ENCODE data around the gene STK10.

Gene STK10

DNA sequence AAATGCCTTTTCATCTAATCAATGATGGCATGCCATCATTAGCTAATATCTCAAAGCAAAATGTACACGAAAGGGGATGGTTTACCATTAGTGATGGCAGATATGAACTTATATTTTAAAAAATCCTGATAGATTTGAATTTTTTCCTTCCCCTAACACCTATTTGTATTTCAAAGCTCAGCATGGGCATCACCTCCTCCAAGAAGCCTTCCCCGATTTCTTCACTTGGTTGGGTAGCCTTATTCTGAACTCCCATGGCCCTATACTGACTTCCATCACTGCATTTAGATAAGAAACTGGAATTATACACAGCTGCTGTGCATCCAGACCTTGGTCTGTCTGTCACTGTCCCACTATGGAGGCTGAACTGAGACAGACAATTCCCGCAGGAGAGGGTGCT, 132.0 kb downstream of the STK10 start:
- Histone ChIP-seq H3K4me1 (ENCODE audit: control insufficient read depth, low read length) (no peaks in the 10 kb centered on the region), H3K9me2 (replicated peaks; ENCODE audit: control insufficient read depth, low read length) (no peaks in the 10 kb centered on the region), H3F3A (ENCODE audit: control insufficient read depth, insufficient read depth) (no peaks in the 10 kb centered on the region), H4K20me1 (ENCODE audit: control insufficient read depth, insufficient read depth, low read depth, low read length) (no peaks in the 10 kb centered on the region), H3K9me3 (ENCODE audit: control insufficient read depth, insufficient read depth, low read length) (no peaks in the 10 kb centered on the region), H3K4me2 (ENCODE audit: low read length) (no peak overlapping the region), H3K79me2 (ENCODE audit: control insufficient read depth, low read length) (no peaks in the 10 kb centered on the region), H3K4me3 (ENCODE audit: low read length) (no peak overlapping the region), H3K27ac (ENCODE audit: low read depth, low read length) (no peak overlapping the region), H3K36me3 (ENCODE audit: control insufficient read depth, low read length) (peaks cover 23% of the 10 kb centered on the region), H3K27me3 (ENCODE audit: control insufficient read depth, low read length) (no peaks in the 10 kb centered on the region)
- TF ChIP-seq CTCF (IDR thresholded peaks at IDR 0.05; ENCODE audit: low read depth, low read length, poor library complexity, severe bottlenecking): no peak
- TF ChIP-seq EZH2phosphoT487 (IDR thresholded peaks at IDR 0.05; ENCODE audit: borderline replicate concordance, low read length): no peak

DNA sequence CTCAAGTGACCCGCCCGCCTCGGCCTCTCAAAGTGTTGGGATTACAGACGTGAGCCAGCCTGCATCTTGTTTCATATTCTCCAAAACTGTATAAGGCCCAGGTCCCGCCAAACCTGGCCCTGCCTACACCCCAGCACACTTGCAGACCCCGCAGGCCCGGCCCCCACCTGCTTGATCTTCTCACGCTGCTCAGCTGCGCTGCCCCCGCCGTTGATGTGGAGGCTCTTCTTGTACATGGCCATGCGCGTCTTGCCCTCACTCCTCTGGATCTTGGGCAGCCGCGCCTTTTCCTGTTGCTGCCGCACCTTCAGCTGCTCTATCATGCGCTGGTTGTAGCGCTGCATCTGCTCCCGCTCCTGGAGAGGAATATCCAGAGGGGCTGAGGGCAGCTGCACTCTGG, 132.6 kb downstream of the STK10 start:
- no peaks in the 10 kb centered on the region for H3K4me1 ChIP-seq (ENCODE audit: control insufficient read depth, low read length)
- peaks cover 18% of the 10 kb centered on the region for H3K36me3 ChIP-seq (ENCODE audit: control insufficient read depth, low read length)
- H3K9me3 ChIP-seq (ENCODE audit: control insufficient read depth, insufficient read depth, low read length): no peaks in the 10 kb centered on the region
- H4K20me1 ChIP-seq (ENCODE audit: control insufficient read depth, insufficient read depth, low read depth, low read length): no peaks in the 10 kb centered on the region
- no peaks in the 10 kb centered on the region for H3K9me2 ChIP-seq (replicated peaks; ENCODE audit: control insufficient read depth, low read length)
- H3K4me3 ChIP-seq (ENCODE audit: low read length): no peak overlapping the region
- H3K4me2 ChIP-seq (ENCODE audit: low read length): no peak overlapping the region
- H3K27me3 ChIP-seq (ENCODE audit: control insufficient read depth, low read length): no peaks in the 10 kb centered on the region
- H3K79me2 ChIP-seq (ENCODE audit: control insufficient read depth, low read length): no peaks in the 10 kb centered on the region
- H3F3A ChIP-seq (ENCODE audit: control insufficient read depth, insufficient read depth): no peaks in the 10 kb centered on the region
- H3K27ac ChIP-seq (ENCODE audit: low read depth, low read length): no peak overlapping the region
- TF ChIP-seq EZH2phosphoT487 (IDR thresholded peaks at IDR 0.05; ENCODE audit: borderline replicate concordance, low read length) (no peak), CTCF (IDR thresholded peaks at IDR 0.05; ENCODE audit: low read depth, low read length, poor library complexity, severe bottlenecking) (no peak)

DNA sequence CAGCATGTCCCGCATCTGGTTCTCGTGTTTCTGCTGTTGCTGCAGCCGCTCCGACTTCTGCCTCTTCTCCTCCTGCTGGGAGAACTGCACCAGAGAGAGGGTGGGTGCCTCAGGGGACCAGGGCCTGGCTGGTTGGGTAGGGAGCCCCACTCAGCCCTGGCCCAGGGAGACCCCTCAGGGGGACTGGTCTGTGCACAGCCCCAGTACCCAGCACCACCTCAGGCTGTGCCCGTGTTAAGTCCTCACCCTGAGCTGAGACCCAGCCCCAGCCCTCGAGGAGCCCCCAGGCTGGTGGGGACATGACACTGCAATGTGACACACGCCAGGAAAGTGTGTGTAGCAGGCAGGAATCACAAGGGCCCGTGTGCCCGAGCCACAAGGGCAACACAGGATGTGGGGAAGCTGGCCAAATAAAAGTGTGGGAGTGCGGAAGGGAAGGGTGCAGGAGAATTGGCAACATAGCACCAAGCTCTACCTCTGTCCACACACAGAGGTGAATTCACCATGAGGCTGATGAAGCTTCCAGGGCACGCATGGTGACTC, 133.3 kb downstream of the STK10 start:
- H3K27ac ChIP-seq (ENCODE audit: low read depth, low read length): no peak overlapping the region
- no peak overlapping the region for H3K4me2 ChIP-seq (ENCODE audit: low read length)
- no peaks in the 10 kb centered on the region for H3K9me2 ChIP-seq (replicated peaks; ENCODE audit: control insufficient read depth, low read length)
- no peaks in the 10 kb centered on the region for H3K9me3 ChIP-seq (ENCODE audit: control insufficient read depth, insufficient read depth, low read length)
- no peak overlapping the region for H3K4me3 ChIP-seq (ENCODE audit: low read length)
- H3F3A ChIP-seq (ENCODE audit: control insufficient read depth, insufficient read depth): no peaks in the 10 kb centered on the region
- no peak for TF ChIP-seq CTCF (IDR thresholded peaks at IDR 0.05; ENCODE audit: low read depth, low read length, poor library complexity, severe bottlenecking)
- no peak for TF ChIP-seq EZH2phosphoT487 (IDR thresholded peaks at IDR 0.05; ENCODE audit: borderline replicate concordance, low read length)
- H3K4me1 ChIP-seq (ENCODE audit: control insufficient read depth, low read length): no peaks in the 10 kb centered on the region
- no peaks in the 10 kb centered on the region for H4K20me1 ChIP-seq (ENCODE audit: control insufficient read depth, insufficient read depth, low read depth, low read length)
- peaks cover 18% of the 10 kb centered on the region for H3K36me3 ChIP-seq (ENCODE audit: control insufficient read depth, low read length)
- H3K79me2 ChIP-seq (ENCODE audit: control insufficient read depth, low read length): no peaks in the 10 kb centered on the region
- H3K27me3 ChIP-seq (ENCODE audit: control insufficient read depth, low read length): no peaks in the 10 kb centered on the region

Data from DOHH2 (cell line).